HepG2 (cell line): Measurements from ENCODE around the gene PML.

Experiments
- FOXM1 ChIP-seq: sonication (generic); formaldehyde crosslinking; IDR thresholded peaks from 2 replicates; pipeline ENCODE4 v1.5.0; 2020; ENCODE audit warnings: missing genetic modification reagents
- PHF8 ChIP-seq: sonication (generic); formaldehyde crosslinking; IDR thresholded peaks from 2 replicates; pipeline ENCODE4 v1.5.0; 2020; ENCODE audit warnings: missing genetic modification reagents
- POLR2AphosphoS5 ChIP-seq: IDR thresholded peaks from 2 replicates; pipeline ENCODE4 v1.6.1; 2012; ENCODE audit warnings: low read depth, low read length
- POLR2G ChIP-seq: fragments of 200-400 bp; formaldehyde crosslinking; IDR thresholded peaks from 2 replicates; pipeline ENCODE4 v1.6.1; 2018; ENCODE audit warnings: mild to moderate bottlenecking, low read depth, low read length, moderate library complexity
- REPIN1 ChIP-seq: sonication (generic); formaldehyde crosslinking; IDR thresholded peaks from 2 replicates; pipeline ENCODE4 v1.8.0; 2022; ENCODE audit warnings: missing genetic modification reagents, low read depth, mild to moderate bottlenecking, borderline replicate concordance
- SSRP1 ChIP-seq: IDR thresholded peaks from 2 replicates; pipeline ENCODE4 v1.6.1; 2016; ENCODE audit warnings: control low read depth
- ZBTB1 ChIP-seq: sonication (generic); formaldehyde crosslinking; IDR thresholded peaks from 2 replicates; pipeline ENCODE4 v1.4.0; 2020; ENCODE audit warnings: missing genetic modification reagents, borderline replicate concordance
- ZNF605 ChIP-seq: sonication (generic); formaldehyde crosslinking; IDR thresholded peaks from 2 replicates; pipeline ENCODE4 v1.8.0; 2022; ENCODE audit warnings: mild to moderate bottlenecking, missing genetic modification reagents
- TF ChIP-seq, protein P1 (sequence below), 2 experiments: sonication (generic) in 1 of 2; formaldehyde crosslinking in 1 of 2; IDR thresholded peaks; 2 replicates each; pipeline versions ENCODE4 v1.4.0 to v1.6.1; 2018 to 2020; ENCODE audit warnings: missing genetic modification reagents in 2 of 2, borderline replicate concordance in 1 of 2, low read depth in 1 of 2, mild to moderate bottlenecking in 1 of 2, missing biosample characterization in 1 of 2
- TF ChIP-seq, protein P2 (sequence below): sonication (generic); formaldehyde crosslinking; IDR thresholded peaks from 2 replicates; pipeline ENCODE4 v1.4.0; 2020; ENCODE audit warnings: missing genetic modification reagents, borderline replicate concordance

DNA sequence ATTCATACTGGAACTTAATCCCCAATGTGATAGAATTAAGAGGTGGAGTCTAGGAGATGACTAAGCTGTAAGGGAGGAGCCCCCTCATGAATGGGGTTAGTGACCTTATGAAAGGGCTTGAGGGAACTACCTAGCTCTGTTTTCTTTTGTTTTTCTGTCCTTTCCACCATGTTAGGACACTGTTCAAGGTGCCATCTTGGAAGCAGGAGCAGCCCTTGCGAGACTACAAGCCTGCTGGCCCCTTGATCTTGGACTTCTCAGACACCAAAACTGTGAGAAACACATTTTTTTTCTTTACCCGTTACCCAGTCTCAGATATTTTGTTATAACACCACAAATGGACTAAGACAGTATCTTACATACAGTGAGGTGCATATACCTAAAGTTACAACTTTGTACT, 61.3 kb downstream of the PML start:
- TF ChIP-seq PHF8 (no peak), SSRP1 (CRISPR knock-in tag) (no peak), POLR2G (no peak), ZNF605 (CRISPR knock-in tag) (no peak), ZBTB1 (CRISPR knock-in tag) (no peak), POLR2AphosphoS5 (no peak), FOXM1 (CRISPR knock-in tag) (no peak), REPIN1 (CRISPR knock-in tag) (no peak)
- TF ChIP-seq, protein P1, sequence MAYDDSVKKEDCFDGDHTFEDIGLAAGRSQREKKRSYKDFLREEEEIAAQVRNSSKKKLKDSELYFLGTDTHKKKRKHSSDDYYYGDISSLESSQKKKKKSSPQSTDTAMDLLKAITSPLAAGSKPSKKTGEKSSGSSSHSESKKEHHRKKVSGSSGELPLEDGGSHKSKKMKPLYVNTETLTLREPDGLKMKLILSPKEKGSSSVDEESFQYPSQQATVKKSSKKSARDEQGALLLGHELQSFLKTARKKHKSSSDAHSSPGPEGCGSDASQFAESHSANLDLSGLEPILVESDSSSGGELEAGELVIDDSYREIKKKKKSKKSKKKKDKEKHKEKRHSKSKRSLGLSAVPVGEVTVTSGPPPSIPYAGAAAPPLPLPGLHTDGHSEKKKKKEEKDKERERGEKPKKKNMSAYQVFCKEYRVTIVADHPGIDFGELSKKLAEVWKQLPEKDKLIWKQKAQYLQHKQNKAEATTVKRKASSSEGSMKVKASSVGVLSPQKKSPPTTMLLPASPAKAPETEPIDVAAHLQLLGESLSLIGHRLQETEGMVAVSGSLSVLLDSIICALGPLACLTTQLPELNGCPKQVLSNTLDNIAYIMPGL (CRISPR knock-in tag; IDR thresholded peaks at IDR 0.05; ENCODE audit: borderline replicate concordance in 1 of 2, low read depth in 1 of 2): no peak
- TF ChIP-seq, protein P2, sequence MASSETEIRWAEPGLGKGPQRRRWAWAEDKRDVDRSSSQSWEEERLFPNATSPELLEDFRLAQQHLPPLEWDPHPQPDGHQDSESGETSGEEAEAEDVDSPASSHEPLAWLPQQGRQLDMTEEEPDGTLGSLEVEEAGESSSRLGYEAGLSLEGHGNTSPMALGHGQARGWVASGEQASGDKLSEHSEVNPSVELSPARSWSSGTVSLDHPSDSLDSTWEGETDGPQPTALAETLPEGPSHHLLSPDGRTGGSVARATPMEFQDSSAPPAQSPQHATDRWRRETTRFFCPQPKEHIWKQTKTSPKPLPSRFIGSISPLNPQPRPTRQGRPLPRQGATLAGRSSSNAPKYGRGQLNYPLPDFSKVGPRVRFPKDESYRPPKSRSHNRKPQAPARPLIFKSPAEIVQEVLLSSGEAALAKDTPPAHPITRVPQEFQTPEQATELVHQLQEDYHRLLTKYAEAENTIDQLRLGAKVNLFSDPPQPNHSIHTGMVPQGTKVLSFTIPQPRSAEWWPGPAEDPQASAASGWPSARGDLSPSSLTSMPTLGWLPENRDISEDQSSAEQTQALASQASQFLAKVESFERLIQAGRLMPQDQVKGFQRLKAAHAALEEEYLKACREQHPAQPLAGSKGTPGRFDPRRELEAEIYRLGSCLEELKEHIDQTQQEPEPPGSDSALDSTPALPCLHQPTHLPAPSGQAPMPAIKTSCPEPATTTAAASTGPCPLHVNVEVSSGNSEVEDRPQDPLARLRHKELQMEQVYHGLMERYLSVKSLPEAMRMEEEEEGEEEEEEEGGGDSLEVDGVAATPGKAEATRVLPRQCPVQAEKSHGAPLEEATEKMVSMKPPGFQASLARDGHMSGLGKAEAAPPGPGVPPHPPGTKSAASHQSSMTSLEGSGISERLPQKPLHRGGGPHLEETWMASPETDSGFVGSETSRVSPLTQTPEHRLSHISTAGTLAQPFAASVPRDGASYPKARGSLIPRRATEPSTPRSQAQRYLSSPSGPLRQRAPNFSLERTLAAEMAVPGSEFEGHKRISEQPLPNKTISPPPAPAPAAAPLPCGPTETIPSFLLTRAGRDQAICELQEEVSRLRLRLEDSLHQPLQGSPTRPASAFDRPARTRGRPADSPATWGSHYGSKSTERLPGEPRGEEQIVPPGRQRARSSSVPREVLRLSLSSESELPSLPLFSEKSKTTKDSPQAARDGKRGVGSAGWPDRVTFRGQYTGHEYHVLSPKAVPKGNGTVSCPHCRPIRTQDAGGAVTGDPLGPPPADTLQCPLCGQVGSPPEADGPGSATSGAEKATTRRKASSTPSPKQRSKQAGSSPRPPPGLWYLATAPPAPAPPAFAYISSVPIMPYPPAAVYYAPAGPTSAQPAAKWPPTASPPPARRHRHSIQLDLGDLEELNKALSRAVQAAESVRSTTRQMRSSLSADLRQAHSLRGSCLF (CRISPR knock-in tag): no peak
